CD4-positive, alpha-beta T cell treated with Interleukin-12 subunit alpha and Interleukin-12 subunit beta, for 1 hour (primary cell): ENCODE measurements around the gene C19orf81.
"Not testable (repeated sequence)": the region's sequence is repeated elsewhere in the genome, so short reads cannot be mapped to it uniquely, and the experiment has no call there.

Experiments
- DNase-seq: peaks from one replicate; pipeline ENCODE4 v3.0.0-alpha.2; 2020

The C19orf81 gene

GRCh38 chr19:50649433-50650391 lies at the start of gene C19orf81:
Gene C19orf81, plus strand, starts transcription at chr19:50649445. Its CDS starts 0 bp downstream, at chr19:50649445.
- no peak for DNase-seq

- DNase-seq: no peak
Measured at GRCh38 chr19:50601407-50602088, 47.7 kb upstream of the C19orf81 start.

- no peak for DNase-seq
Measured at GRCh38 chr19:50602089-50602422, 47.2 kb upstream of the C19orf81 start.

GRCh38 chr19:50602496-50602895 lies 46.7 kb upstream of the C19orf81 start:
- DNase-seq: no peak

GRCh38 chr19:50602935-50603334 lies 46.3 kb upstream of the C19orf81 start:
- no peak for DNase-seq

- DNase-seq: not testable (repeated sequence)
Measured at GRCh38 chr19:50604264-50605073, 44.8 kb upstream of the C19orf81 start.

GRCh38 chr19:50606059-50606836 lies 43.0 kb upstream of the C19orf81 start:
- DNase-seq: not testable (repeated sequence)

- DNase-seq: no peak
Measured at GRCh38 chr19:50607388-50607787, 41.9 kb upstream of the C19orf81 start.

- DNase-seq: peak; percentile 72
Measured at GRCh38 chr19:50607874-50608785, 41.1 kb upstream of the C19orf81 start.

- not testable (repeated sequence) for DNase-seq
Measured at GRCh38 chr19:50612504-50613404, 36.5 kb upstream of the C19orf81 start.

- not testable (repeated sequence) for DNase-seq
Measured at GRCh38 chr19:50618379-50618778, 30.9 kb upstream of the C19orf81 start.

- DNase-seq: not testable (repeated sequence)
Measured at GRCh38 chr19:50619184-50619583, 30.1 kb upstream of the C19orf81 start.

- not testable (repeated sequence) for DNase-seq
Measured at GRCh38 chr19:50620394-50620906, 28.8 kb upstream of the C19orf81 start.

- DNase-seq: no peak
Measured at GRCh38 chr19:50624949-50625600, 24.2 kb upstream of the C19orf81 start.

- no peak for DNase-seq
Measured at GRCh38 chr19:50626011-50626410, 23.2 kb upstream of the C19orf81 start.

GRCh38 chr19:50626795-50627194 lies 22.4 kb upstream of the C19orf81 start:
- DNase-seq: no peak

- DNase-seq: no peak
Measured at GRCh38 chr19:50628146-50628545, 21.1 kb upstream of the C19orf81 start.

- no peak for DNase-seq
Measured at GRCh38 chr19:50628551-50628950, 20.7 kb upstream of the C19orf81 start.

- DNase-seq: no peak
Measured at GRCh38 chr19:50629194-50629593, 20.1 kb upstream of the C19orf81 start.
